Measurements from ENCODE around the gene MED6.

The MED6 gene

DNA sequence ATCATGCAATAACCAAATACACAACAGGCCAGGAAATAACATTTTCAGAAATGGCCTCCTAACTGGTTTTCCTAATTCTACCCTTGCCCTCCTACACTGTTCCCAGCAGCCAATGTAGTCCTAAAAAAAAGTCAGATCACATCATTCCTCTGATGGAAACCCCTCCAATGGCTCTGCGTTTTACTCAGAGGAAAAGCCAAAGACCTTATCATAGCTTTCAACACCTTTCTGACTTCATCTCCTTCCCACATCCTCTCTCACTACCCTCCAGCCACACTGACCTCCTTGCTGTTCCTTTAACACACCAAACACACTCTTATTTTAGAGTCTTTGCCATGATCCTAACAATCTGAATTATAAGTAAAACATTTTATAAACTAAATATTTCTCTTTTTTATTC is 1.1 kb downstream of the MED6 start:
- DNase-seq = no peak

- DNase-seq = no peak
Measured at GRCh38 chr14:70597731-70598130, 2.7 kb downstream of the MED6 start.

DNA sequence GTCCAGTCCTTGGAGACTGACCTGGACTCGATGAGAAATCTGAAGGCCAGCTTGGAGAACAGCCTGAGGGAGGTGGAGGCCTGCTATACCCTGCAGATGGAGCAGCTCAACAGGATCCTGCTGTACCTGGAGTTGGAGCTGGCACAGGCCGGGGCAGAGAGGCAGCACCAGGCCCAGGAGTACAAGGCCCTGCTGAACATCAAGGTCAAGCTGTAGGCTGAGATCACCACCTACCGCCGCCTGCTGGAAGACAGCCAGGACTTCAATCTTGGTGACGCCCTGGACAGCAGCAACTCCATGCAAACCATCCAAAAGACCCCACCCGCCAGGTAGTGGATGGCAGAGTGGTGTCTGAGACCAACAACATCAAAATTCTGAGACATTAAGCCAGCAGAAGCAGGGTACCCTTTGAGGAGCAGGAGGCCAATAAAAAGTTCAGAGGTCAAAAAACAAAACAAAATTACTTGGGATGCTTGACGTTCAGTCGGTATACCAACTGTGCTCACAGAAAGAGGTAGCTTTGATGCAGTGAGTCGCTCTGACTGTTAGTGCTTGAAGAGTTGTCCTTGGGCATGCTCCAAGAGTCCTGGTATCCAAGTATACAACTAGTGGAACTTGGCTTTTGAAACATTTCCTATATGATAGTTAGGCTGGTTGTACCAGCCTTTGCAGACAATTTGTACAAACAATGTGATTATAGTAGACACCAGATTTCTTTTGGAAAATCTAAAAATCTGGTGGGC is 4.8 kb downstream of the MED6 start:
- no peak for DNase-seq

DNA sequence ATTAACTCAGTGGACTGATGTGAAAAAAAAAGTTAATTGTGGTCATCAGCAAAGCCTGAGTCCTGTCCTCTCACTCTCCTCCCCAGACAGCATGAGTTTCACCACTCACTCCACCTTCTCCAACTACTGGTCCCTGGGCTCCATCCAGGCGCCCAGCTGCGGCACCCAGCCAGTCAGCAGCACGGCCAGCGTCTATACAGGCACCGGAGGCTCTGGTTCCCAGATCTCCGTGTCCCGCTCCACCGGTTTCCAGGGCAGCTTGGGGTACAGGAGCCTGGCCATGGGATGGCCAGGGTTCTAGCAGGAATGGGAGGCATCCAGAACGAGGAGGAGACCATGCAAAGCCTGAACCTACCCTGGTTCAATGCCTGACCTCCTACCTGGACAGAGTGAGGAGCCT is 6.0 kb downstream of the MED6 start:
- DNase-seq = no peak

DNA sequence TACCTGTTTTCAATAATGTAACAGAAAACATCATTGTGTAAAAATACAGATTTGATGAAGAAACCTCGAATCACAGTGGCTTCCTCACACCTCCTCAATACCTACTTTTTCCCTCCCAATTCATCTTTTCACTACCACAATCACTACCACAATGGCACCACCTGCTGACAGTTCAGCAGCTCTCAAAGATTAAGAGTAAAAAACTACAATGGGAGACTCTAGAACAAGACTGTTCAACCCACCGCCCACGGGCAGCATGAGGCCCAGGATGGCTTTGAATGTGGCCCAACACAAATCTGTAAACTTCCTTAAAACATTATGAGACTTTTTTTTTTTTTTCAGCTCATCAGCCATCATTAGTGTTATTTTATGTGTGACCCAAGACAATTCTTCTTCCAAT is 15.2 kb downstream of the MED6 start:
- DNase-seq = no peak

GRCh38 chr14:70576891-70577290 is 23.6 kb downstream of the MED6 start:
- DNase-seq = no peak

- no peak for DNase-seq
Measured at GRCh38 chr14:70573050-70573449, 27.4 kb downstream of the MED6 start.

DNA sequence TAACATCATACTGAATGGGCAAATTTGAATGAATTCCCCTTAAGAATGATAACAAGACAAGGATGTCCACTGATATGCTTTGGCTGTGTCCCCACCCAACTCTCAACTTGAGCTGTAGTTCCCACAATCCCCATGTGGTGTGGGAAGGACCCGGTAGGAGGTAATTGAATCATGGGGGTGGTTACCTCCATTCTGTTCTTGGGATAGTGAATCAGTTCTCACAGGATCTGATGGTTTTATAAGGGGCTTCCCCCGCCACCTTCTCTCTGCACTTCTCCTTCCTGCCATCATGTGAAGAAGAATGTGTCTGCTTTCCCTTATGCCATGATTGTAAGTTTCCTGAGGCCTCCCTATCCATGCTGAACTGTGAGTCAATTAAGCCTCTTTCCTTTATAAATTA is 29.3 kb downstream of the MED6 start:
- no peak for DNase-seq

GRCh38 chr14:70567791-70568190 is 32.7 kb downstream of the MED6 start:
- no peak for DNase-seq

DNA sequence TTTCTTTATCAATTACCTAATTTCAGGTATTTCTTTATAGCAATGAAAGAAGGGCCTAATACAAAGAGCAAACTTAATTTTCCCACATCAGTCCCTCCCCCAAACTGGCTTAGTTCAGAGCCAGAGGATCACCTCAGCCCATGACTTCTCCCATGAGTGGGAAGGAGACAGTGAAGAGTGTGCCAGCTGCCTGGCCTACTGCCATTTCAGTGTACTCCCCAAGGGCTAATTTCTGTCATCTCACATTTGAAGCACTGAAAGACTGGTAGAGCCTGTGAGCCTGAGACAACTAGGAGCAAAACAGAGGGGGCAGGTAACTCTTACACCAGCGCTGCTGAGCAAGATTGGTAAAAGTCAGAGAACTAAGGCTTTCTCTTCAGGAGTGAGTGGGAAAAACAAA is 36.6 kb downstream of the MED6 start:
- DNase-seq = no peak

DNA sequence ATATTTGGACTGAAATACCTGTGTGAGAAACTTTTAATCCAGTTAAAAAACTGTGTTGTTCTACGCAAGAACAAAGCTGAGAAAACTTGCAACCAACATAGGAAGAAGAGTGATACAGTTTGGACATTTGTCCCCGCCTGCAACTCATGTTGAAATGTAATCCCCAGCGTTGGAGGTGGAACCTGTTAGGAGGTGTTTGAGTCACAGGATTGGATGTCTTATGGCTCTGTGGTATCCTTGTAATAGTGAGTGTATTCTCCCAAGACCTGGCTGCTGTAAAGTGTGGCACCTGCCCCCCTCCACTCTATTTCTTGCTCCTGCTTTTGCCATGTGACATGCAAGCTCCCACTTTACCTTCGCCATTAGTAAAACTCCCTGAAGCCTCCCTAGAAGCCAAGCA is 37.0 kb downstream of the MED6 start:
- no peak for DNase-seq

DNA sequence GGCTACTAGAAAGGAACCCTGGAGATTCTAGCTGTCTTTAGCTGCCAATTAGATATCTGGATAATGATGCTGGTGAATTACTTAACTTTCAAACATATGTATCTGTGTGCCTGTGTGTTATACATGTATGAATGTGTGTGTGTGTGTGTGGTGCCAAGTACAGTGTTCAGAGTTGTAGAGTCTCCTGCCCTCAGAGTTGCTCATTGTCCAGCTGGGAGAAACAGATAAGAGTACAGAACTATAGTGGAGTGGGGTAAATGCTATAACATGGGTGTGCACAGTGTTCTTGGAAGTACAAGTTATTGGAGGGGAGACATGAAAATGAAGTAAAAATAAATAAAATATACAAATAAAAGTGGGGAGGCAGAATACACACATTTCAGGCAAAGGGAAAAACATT is 42.1 kb downstream of the MED6 start:
- no peak for DNase-seq

DNA sequence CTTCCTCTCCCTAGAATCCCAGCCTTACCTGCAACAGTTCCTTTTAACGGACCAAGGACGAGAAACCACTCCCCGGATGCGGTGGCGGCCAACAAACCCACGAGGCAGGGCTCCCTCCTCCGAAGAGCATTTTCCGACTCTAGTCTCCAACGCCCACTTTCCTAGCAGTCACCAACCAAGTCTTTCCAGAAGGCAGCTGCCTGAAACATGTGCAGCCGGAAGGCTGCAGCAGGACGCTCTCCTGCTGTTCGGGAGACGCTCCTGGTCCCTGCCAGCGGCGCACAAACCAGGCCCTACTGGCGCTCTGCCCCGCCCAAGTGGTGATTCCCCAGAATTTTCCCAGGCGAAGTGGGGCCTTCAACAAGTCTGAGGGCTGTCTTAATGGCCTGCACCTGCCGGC is 44.6 kb downstream of the MED6 start:
- DNase-seq = no peak

DNA sequence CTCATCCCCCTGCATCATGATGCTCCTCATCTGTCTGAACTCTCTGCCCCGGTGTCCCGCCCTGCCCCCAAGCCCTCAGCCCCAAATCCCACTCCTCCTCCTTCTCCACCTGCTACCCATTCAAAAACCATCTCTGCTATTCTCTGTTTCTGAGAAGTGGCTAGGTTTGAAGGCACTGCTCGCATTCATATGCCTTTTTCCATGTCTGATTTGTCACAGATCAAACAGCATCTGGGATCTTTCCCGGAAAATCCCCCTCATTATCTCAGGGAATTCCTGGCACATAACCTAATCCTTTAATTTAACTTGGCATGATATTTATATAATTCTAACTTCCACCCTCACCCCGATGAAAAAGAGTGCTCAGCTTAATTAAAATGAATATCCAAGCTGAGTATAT is 62.4 kb downstream of the MED6 start:
- DNase-seq = no peak

DNA sequence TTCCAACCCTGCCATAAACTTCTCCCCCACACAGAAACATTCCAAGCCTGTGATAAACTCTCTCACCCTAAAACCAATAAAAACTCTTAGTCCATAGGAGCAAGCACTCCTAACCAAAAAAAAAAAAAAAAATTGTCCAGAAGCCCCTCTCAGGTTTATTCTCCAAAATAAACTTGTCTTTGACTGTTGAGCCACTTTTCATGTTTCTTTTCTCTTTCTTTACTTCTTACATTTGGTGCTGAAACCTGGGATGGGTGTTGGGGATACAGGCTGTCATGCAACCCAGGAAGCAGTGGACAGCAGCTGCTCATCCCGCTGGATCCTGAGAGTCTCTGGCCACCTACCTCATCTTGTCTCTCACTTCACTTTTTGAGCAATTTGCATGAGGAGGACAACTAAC is 63.6 kb downstream of the MED6 start:
- no peak for DNase-seq

- DNase-seq = no peak
Measured at GRCh38 chr14:70534904-70535303, 65.6 kb downstream of the MED6 start, which contains the start of gene ADAM20. ADAM20 (minus strand) TSS chr14:70535004; CDS start chr14:70524757, 10,247 bp downstream.
